MM.1S (cell line): ENCODE measurements around the gene TNKS2.
"Not testable (repeated sequence)": the region's sequence is repeated elsewhere in the genome, so short reads cannot be mapped to it uniquely, and the experiment has no call there.

Experiments used
- CTCF ChIP-seq: fragments of 300-600 bp; sonication (generic); IDR thresholded peaks from 2 replicates; pipeline ENCODE4 v1.5.1; 2016; ENCODE audit warnings: antibody characterized with exemption, low read length, mixed read lengths
- EZH2 ChIP-seq: fragments of 300-600 bp; sonication (generic); optimal IDR thresholded peaks from 2 replicates; pipeline ENCODE3; 2017; ENCODE audit warnings: low read depth, mild to moderate bottlenecking, antibody characterized with exemption, low read length, mixed read lengths

- not testable (repeated sequence) for TF ChIP-seq CTCF, EZH2
Measured at GRCh38 chr10:91807264-91807663, 9.0 kb downstream of the TNKS2 start.
